ENCODE measurements around the gene WDR86. TPM values are rescaled to one million over a fixed set of nuclear protein-coding genes. Genes with fewer than 3 reads are reported as not detected.

Gene WDR86
- total RNA-seq, 1 experiment from 2014 or later, result 0.86 TPM

- no TSS peak for BruUV-seq (replicated peaks)
Observed at GRCh38 chr7:151346470-151346769, 63.4 kb downstream of the WDR86 start.

GRCh38 chr7:151345576-151346469 lies 64.0 kb downstream of the WDR86 start:
- CTCF ChIA-PET, result no interaction called here
- H3K27me3 ChIP-seq (replicated peaks; ENCODE audit: insufficient read depth, low read depth, low read length, poor library complexity), result no peaks in the 10 kb centered on the region
- peaks cover 6% of the 10 kb centered on the region for H3K4me1 ChIP-seq (ENCODE audit: insufficient read depth, low read length, poor library complexity, severe bottlenecking)
- peaks cover 24% of the 10 kb centered on the region for H3K36me3 ChIP-seq (ENCODE audit: insufficient read depth, low read length, poor library complexity, severe bottlenecking)
- POLR2A ChIA-PET (ENCODE audit: low non-redundant PET), result no interaction called here
- no peak for DNase-seq (ENCODE audit: low spot score)
- no peak overlapping the region for H3K4me3 ChIP-seq (ENCODE audit: low read depth, low read length, poor library complexity, severe bottlenecking)
- intact Hi-C loops (cut with micrococcal nuclease; ENCODE audit: unreplicated experiment), result no loop called here
- TF ChIP-seq CTCF (conservative IDR thresholded peaks at IDR 0.05; ENCODE audit: low read depth, low read length) (no peak), EZH2 (IDR thresholded peaks at IDR 0.05; ENCODE audit: borderline replicate concordance, low read depth, low read length, poor library complexity, severe bottlenecking) (no peak)
- no TSS peak for BruUV-seq (replicated peaks)
- no peak overlapping the region for H3K27ac ChIP-seq (ENCODE audit: low read depth, low read length, poor library complexity, severe bottlenecking)
- no peaks in the 10 kb centered on the region for H3K9me3 ChIP-seq (ENCODE audit: low read depth, low read length, poor library complexity, severe bottlenecking)

More at GRCh38 chr7:151346470-151346769, 63.4 kb downstream of the WDR86 start:
- TF ChIP-seq CTCF (conservative IDR thresholded peaks at IDR 0.05; ENCODE audit: low read depth, low read length), result no peak
- no peak for TF ChIP-seq EZH2 (IDR thresholded peaks at IDR 0.05; ENCODE audit: borderline replicate concordance, low read depth, low read length, poor library complexity, severe bottlenecking)
- intact Hi-C loops (cut with micrococcal nuclease; ENCODE audit: unreplicated experiment), result no loop called here
- peaks cover 6% of the 10 kb centered on the region for H3K4me1 ChIP-seq (ENCODE audit: insufficient read depth, low read length, poor library complexity, severe bottlenecking)
- POLR2A ChIA-PET (ENCODE audit: low non-redundant PET), result no interaction called here
- H3K36me3 ChIP-seq (ENCODE audit: insufficient read depth, low read length, poor library complexity, severe bottlenecking), result peaks cover 30% of the 10 kb centered on the region
- CTCF ChIA-PET, result no interaction called here
- DNase-seq (ENCODE audit: low spot score), result no peak
- no peak overlapping the region for H3K4me3 ChIP-seq (ENCODE audit: low read depth, low read length, poor library complexity, severe bottlenecking)
- H3K9me3 ChIP-seq (ENCODE audit: low read depth, low read length, poor library complexity, severe bottlenecking), result no peaks in the 10 kb centered on the region
- no peak overlapping the region for H3K27ac ChIP-seq (ENCODE audit: low read depth, low read length, poor library complexity, severe bottlenecking)
- H3K27me3 ChIP-seq (replicated peaks; ENCODE audit: insufficient read depth, low read depth, low read length, poor library complexity), result no peaks in the 10 kb centered on the region

GRCh38 chr7:151343516-151343915 lies 66.3 kb downstream of the WDR86 start:
- H3K9me3 ChIP-seq (ENCODE audit: low read depth, low read length, poor library complexity, severe bottlenecking), result no peaks in the 10 kb centered on the region
- H3K4me3 ChIP-seq (ENCODE audit: low read depth, low read length, poor library complexity, severe bottlenecking), result no peak overlapping the region
- ChIA-PET CTCF (no interaction called here), POLR2A (ENCODE audit: low non-redundant PET) (no interaction called here)
- peaks cover 6% of the 10 kb centered on the region for H3K4me1 ChIP-seq (ENCODE audit: insufficient read depth, low read length, poor library complexity, severe bottlenecking)
- TF ChIP-seq EZH2 (IDR thresholded peaks at IDR 0.05; ENCODE audit: borderline replicate concordance, low read depth, low read length, poor library complexity, severe bottlenecking) (no peak), CTCF (conservative IDR thresholded peaks at IDR 0.05; ENCODE audit: low read depth, low read length) (no peak)
- H3K27me3 ChIP-seq (replicated peaks; ENCODE audit: insufficient read depth, low read depth, low read length, poor library complexity), result no peaks in the 10 kb centered on the region
- no TSS peak for BruUV-seq (replicated peaks)
- DNase-seq (ENCODE audit: low spot score), result no peak
- no peak overlapping the region for H3K27ac ChIP-seq (ENCODE audit: low read depth, low read length, poor library complexity, severe bottlenecking)
- H3K36me3 ChIP-seq (ENCODE audit: insufficient read depth, low read length, poor library complexity, severe bottlenecking), result peaks cover 14% of the 10 kb centered on the region
- intact Hi-C loops (cut with micrococcal nuclease; ENCODE audit: unreplicated experiment), result no loop called here

All from A673 (cell line).